ENCODE results near the gene SLC15A2.
"Not testable (repeated sequence)": the region's sequence is repeated elsewhere in the genome, so short reads cannot be mapped to it uniquely, and the experiment has no call there.

GRCh38 chr3:121857778-121858177, 36.4 kb upstream of the SLC15A2 start:
- not testable (repeated sequence) for TF ChIP-seq CTCF, POLR2A (IDR thresholded peaks at IDR 0.05)
